Right lobe of liver (tissue), 6 donors: ENCODE measurements around the gene ATG5. TPM values are rescaled to one million over a fixed set of nuclear protein-coding genes. Genes with fewer than 3 reads are reported as not detected.

Source experiments
- ATAC-seq, 4 donors: fragments of 200-7000 bp; cut with Tn5 transposase; one replicate each; pipeline ENCODE4 v1.9.1; 2020; ENCODE audit warnings: mild to moderate bottlenecking in 4 of 4, moderate library complexity in 4 of 4
- DNase-seq, 3 donors: peaks; one replicate each; pipeline ENCODE4 v3.0.0-alpha.2; 2020
- H3K27ac ChIP-seq, 3 donors: fragments of 200-600 bp; one replicate each; pipeline ENCODE4 v1.8.0; 2022
- H3K27me3 ChIP-seq, 2 donors: fragments of 200-600 bp; one replicate each; pipeline ENCODE4 v1.8.0; 2022
- H3K36me3 ChIP-seq, 4 donors: fragments of 200-600 bp; sonication (generic) in 1 of 4; one replicate each; pipeline versions ENCODE4 v1.5.1 to v1.8.0; 2017 to 2022; ENCODE audit warnings: control low read depth in 1 of 4
- H3K4me1 ChIP-seq, 4 donors: fragments of 200-600 bp; sonication (generic) in 1 of 4; one replicate each; pipeline versions ENCODE4 v1.5.1 to v1.8.0; 2017 to 2022; ENCODE audit warnings: control low read depth in 1 of 4
- H3K4me3 ChIP-seq, 3 donors: fragments of 200-600 bp; one replicate each; pipeline ENCODE4 v1.8.0; 2022
- H3K9me3 ChIP-seq, 4 donors: fragments of 200-600 bp; sonication (generic) in 1 of 4; one replicate each; pipeline versions ENCODE4 v1.5.1 to v1.8.0; 2017 to 2022; ENCODE audit warnings: control low read depth in 1 of 4
- POLR2A ChIP-seq: fragments of 450-650 bp; IDR thresholded peaks from one replicate; pipeline ENCODE4 v1.6.1; 2017; ENCODE audit warnings: antibody characterized with exemption, mild to moderate bottlenecking
- WGBS: methylation state at CpG from one replicate; pipeline ENCODE4 v1.1.6; 2018; ENCODE audit warnings: low coverage, low lambda C conversion rate; ENCODE audit not compliant: insufficient coverage; ENCODE audit errors: missing lambda C conversion rate; 5-methylcytosine and 5-hydroxymethylcytosine counted together
- intact Hi-C, 2 donors: fragments of 100-400 bp; cut with DNase I; formaldehyde crosslinking; loops; one replicate each; pipeline versions ENCODE4 v1.11.2 to v1.14.1; 2022
- total RNA-seq, 6 experiments: library from RNA; depleted of rRNA in 2 of 6; stranded (reverse); fragments of >200 nt in 2 of 6; fragmentation: NEBNext Ultra II Directional in 3 of 6; extraction: Animal tissue kit (Norgen Biotek cat#: 25700) in 3 of 6; gene quantifications; one replicate each; pipeline versions ENCODE4 v1.1.0 to v1.2.4, GENCODE V29; 2016 to 2023
- TF ChIP-seq, protein P1 (sequence below), 4 donors: fragments of 200-600 bp in 3 of 4; fragments of 450-650 bp in 1 of 4; IDR thresholded peaks; one replicate each; pipeline versions ENCODE4 v1.5.1 to v1.8.0; 2016 to 2022; ENCODE audit warnings: antibody characterized with exemption in 4 of 4, mild to moderate bottlenecking in 2 of 4
- donor health status: DM: no; HTN: yes; CAD: no.
- donor health status: DM: no; HTN: no; CAD: no.
- donor health status: DM: no; HTN: no; CAD: no.
- donor health status: DM: no; HTN: yes; CAD: no.
- donor health status: DM: no; HTN: yes; CAD: no.

The ATG5 gene
- total RNA-seq, 6 experiments from 2014 or later: 12.8 to 27.8 (median 16.3) TPM

DNA sequence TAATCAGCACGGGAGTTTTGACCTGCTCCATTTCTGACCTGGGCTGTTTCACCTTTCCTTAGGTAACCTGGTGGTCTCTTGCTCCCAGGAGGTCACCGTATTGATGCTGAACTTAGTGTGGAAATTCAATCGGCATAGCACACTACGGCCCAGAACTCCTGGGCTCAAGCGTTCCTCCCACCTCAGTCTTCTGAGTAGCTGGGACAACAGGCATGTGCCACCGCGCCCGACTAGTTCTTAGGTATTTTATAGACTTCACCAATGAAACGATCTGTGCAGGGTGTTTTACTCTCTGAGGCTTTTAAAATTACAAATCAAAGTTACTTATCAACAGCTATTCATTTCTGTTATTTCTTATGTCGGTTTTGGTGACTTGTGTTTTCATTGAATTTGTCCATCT is 42.1 kb downstream of the ATG5 start:
- no peak for TF ChIP-seq POLR2A
- TF ChIP-seq, protein P1, sequence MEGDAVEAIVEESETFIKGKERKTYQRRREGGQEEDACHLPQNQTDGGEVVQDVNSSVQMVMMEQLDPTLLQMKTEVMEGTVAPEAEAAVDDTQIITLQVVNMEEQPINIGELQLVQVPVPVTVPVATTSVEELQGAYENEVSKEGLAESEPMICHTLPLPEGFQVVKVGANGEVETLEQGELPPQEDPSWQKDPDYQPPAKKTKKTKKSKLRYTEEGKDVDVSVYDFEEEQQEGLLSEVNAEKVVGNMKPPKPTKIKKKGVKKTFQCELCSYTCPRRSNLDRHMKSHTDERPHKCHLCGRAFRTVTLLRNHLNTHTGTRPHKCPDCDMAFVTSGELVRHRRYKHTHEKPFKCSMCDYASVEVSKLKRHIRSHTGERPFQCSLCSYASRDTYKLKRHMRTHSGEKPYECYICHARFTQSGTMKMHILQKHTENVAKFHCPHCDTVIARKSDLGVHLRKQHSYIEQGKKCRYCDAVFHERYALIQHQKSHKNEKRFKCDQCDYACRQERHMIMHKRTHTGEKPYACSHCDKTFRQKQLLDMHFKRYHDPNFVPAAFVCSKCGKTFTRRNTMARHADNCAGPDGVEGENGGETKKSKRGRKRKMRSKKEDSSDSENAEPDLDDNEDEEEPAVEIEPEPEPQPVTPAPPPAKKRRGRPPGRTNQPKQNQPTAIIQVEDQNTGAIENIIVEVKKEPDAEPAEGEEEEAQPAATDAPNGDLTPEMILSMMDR (IDR thresholded peaks at IDR 0.05): no peak
- no peak for ATAC-seq
- 93% methylated on average over 10 of the region's 10 CpGs for WGBS

GRCh38 chr6:106281661-106282060 is 43.9 kb downstream of the ATG5 start:
- no peak for TF ChIP-seq POLR2A
- TF ChIP-seq, protein P1 (IDR thresholded peaks at IDR 0.05): no peak
- DNase-seq (no peak), ATAC-seq (no peak)
- intact Hi-C loops: no loop called here
- H3K4me3 ChIP-seq: no peak overlapping the region
- 78% methylated on average over 2 of the region's 2 CpGs for WGBS
- H3K9me3 ChIP-seq: no peaks in the 10 kb centered on the region
- H3K36me3 ChIP-seq: peaks cover 0 to 5% (median 2%) of the 10 kb centered on the region in 4 donors
- no peak overlapping the region for H3K27ac ChIP-seq
- no peaks in the 10 kb centered on the region for H3K4me1 ChIP-seq
- H3K27me3 ChIP-seq: no peaks in the 10 kb centered on the region

More for the DNA sequence above, 42.1 kb downstream of the ATG5 start:
- H3K9me3 ChIP-seq: no peaks in the 10 kb centered on the region
- no peak overlapping the region for H3K27ac ChIP-seq
- H3K4me3 ChIP-seq: no peak overlapping the region
- intact Hi-C loops: no loop called here
- no peaks in the 10 kb centered on the region for H3K27me3 ChIP-seq
- DNase-seq: no peak
- H3K36me3 ChIP-seq: peaks cover 0 to 5% (median 2%) of the 10 kb centered on the region in 4 donors
- no peaks in the 10 kb centered on the region for H3K4me1 ChIP-seq

DNA sequence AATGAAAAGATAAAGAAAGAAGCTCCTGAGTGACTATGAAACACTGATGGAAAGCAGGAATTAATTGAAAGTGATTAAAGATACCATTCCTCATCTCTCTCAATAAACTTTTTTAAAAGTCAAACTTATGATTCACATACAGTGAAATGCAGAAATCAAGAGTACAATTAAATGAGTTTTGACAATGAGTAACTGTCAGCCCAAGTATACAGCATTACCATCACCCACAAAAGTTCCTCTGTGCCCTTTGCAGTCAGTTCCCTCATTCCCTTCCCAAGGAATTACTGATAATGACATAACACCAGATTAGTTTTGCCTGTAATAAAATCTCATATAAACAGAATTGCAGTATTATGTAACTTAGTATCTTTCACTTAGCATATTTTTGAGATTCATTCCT is 44.5 kb downstream of the ATG5 start:
- no peak overlapping the region for H3K27ac ChIP-seq
- intact Hi-C loops: no loop called here
- no peaks in the 10 kb centered on the region for H3K4me1 ChIP-seq
- no peak for TF ChIP-seq POLR2A
- TF ChIP-seq, protein P1 (IDR thresholded peaks at IDR 0.05): no peak
- no peaks in the 10 kb centered on the region for H3K27me3 ChIP-seq
- DNase-seq (no peak), ATAC-seq (no peak)
- H3K9me3 ChIP-seq: no peaks in the 10 kb centered on the region
- H3K36me3 ChIP-seq: peaks cover 0 to 5% (median 2%) of the 10 kb centered on the region in 4 donors
- no peak overlapping the region for H3K4me3 ChIP-seq

DNA sequence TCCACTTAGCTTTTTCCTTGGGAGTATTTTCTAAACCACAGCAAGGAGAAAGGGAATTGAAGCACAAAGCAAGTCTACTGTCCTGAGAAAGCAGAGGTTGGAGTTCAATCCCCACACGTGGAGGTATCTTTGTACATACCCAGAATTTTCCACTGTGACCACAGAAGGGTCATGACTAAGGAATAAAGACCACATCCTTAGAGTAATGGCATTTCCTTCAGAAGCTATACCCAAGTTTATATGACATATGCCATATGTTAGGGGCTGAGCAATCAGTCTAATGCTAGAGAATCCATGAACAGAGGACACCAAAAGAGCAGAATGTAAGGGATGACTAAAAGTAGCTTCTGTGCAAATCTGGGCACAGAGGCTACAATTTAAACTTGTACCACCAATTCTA is 46.4 kb downstream of the ATG5 start:
- Histone ChIP-seq H3K36me3 (peaks cover 0 to 5% (median 2%) of the 10 kb centered on the region in 4 donors), H3K9me3 (no peaks in the 10 kb centered on the region), H3K4me1 (peaks cover 0 to 3% (median 0%) of the 10 kb centered on the region in 4 donors), H3K27ac (no peak overlapping the region), H3K27me3 (no peaks in the 10 kb centered on the region), H3K4me3 (no peak overlapping the region)
- DNase-seq: no peak
- TF ChIP-seq, protein P1 (IDR thresholded peaks at IDR 0.05): no peak
- no peak for TF ChIP-seq POLR2A
- intact Hi-C loops: no loop called here
- no peak for ATAC-seq
- WGBS: 83% methylated on average over 1 of the region's 1 CpG

GRCh38 chr6:106275692-106276091 is 49.9 kb downstream of the ATG5 start:
- TF ChIP-seq POLR2A: no peak
- TF ChIP-seq, protein P1 (IDR thresholded peaks at IDR 0.05): no peak
- ATAC-seq (peak in 1 of 4 donors; percentile 30), DNase-seq (no peak)
- peaks cover 0 to 3% (median 0%) of the 10 kb centered on the region in 4 donors for H3K4me1 ChIP-seq
- H3K4me3 ChIP-seq: no peak overlapping the region
- H3K36me3 ChIP-seq: peaks cover 0 to 5% (median 2%) of the 10 kb centered on the region in 4 donors
- WGBS: 95% methylated on average over 5 of the region's 5 CpGs
- H3K9me3 ChIP-seq: no peaks in the 10 kb centered on the region
- H3K27ac ChIP-seq: no peak overlapping the region
- H3K27me3 ChIP-seq: no peaks in the 10 kb centered on the region
- intact Hi-C loops: no loop called here
